Measurements from ENCODE around the gene CDC5L.
"Not testable (repeated sequence)": the region's sequence is repeated elsewhere in the genome, so short reads cannot be mapped to it uniquely, and the experiment has no call there.

Gene CDC5L

DNA sequence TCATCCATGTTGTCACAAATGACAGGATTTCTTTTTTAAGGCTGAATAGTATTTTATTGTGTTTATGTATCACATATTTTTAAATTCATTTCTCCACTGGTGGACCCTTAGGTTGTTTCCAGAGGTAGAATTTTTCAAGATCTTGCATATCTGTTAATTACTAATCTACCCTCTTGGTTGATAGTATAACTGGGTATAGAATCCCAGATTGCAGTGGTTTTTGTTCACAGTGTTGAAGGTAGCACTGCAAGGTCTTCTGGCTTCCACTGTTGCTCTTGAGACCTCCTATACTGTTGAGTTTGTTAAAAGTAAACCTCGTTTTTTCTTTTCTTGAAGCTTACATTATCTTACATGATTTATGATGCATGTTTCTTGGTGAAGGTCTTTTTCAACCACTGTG, 22.9 kb downstream of the CDC5L start:
- in situ Hi-C loops (cut with HindIII; ENCODE audit: low sequenced_read_pairs): no loop called here

DNA sequence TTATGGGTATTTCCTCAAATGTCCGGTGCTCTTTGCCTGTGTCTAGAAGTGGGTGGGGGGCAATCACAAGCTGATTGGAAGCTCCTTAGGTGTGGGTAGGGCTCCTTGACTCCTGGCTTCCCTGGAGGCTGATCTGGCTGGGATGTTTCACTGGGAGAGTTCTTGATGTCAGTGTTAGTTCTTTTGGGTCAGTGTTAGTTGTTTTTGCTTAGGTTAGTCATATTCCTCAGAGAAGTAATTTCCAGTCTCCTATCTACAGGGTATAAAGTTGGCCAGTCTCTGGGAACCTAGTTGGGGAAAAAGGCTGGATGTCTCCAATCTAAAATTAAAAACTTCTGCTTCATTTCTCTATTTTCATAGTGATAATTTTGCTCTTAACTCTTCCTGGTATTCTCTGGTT, 23.6 kb downstream of the CDC5L start:
- in situ Hi-C loops (cut with HindIII; ENCODE audit: low sequenced_read_pairs): no loop called here

DNA sequence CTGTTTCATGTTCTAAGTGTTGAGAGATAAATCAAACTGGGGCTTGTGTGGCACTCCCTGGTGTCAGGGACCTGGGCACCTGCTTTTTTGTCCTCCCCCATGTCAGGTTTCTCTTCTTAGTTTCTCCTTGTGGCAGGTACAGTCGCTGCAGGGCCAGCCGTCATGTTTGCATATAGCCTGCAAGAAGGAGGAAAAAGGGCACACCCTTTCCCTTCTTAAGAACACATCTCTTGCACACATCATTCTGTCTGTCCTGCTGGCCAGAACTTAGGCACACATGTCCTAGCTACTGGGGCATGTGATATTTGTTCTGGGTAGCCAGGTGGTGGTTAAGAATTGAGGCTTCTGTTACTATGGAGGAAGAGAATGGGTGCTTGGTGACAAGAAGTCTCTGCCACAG, 27.9 kb downstream of the CDC5L start:
- in situ Hi-C loops (cut with HindIII; ENCODE audit: low sequenced_read_pairs): no loop called here

DNA sequence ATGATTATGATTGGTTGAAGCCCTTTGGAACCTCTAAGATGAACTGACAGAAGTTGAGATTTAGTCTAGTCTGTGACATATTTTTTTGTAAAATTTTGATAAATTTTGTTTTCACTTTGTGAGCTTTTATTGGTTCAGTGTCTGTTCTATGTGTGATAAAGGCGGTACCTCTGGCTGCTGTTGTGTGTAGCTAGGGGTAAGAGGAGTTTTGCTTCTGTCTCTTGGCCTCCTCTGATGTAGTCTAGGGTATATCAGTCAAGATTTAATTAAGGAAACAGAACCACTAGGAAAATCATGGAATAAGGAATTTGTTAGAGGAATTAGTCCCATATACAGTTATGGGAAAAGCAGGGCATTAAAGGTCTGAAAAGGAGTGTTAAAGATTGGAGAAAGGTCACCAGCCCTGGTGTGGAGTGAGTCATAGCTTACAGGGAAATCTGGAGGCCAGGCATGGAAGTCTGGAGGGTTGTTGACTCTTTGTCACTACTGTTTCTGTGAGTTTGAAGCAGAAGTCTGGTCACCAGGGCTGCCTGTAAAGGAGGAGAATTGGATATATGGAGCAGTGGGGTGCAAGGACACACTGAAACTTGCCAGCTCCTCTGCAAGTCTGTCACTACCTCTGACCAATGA, 28.5 kb downstream of the CDC5L start:
- in situ Hi-C loops (cut with HindIII; ENCODE audit: low sequenced_read_pairs): no loop called here

DNA sequence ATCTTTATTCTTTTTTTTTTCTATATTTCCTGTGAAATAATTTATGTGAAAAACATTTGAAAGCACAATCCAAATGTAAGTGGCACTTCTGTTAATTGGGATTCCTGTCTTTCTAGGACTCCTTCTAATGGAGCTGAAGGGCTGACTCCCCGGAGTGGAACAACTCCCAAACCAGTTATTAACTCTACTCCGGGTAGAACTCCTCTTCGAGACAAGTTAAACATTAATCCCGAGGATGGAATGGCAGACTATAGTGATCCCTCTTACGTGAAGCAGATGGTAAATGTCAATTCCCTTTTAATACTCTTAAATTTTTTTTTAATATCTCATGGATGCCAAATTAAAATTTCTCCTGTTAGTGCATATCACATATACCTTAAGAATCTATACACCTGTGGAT, 35.0 kb downstream of the CDC5L start:
- in situ Hi-C loops (cut with HindIII; ENCODE audit: low sequenced_read_pairs): no loop called here

DNA sequence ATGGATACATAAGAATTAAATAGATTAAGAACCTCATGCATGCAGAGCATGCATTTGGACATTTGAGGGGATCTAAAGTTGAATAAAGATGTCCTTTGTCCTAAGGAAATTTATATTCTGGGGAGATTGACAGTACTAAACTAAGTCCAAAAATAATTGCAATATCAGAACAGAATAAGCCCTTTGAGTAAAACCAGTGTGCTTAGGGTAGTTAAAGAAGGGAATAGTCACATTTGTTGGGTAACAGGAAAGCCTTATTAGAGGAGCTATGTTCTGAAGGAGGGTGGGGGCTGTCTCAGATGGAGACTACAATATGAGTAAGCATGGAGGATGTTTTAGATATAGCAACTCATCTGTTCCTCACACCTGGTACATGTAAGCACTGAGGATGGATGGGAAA, 35.8 kb downstream of the CDC5L start:
- in situ Hi-C loops (cut with HindIII; ENCODE audit: low sequenced_read_pairs): no loop called here

DNA sequence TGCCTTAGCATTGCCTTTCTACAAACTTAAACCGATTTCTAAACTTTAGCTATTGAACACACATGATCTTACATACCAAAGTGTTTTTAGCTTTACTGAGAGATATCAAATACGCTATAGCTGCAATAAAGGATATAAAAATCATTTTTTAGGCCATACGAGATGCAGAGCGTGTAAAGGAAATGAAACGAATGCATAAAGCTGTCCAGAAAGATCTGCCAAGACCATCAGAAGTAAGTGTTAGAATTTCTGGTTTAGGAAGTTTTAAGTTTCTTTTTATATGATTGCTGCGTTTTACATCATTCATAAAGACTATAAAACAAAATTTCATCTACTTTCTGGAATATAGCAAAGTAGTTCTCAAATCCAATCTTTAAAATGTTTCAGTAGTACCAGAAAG, 38.4 kb downstream of the CDC5L start:
- in situ Hi-C loops (cut with HindIII; ENCODE audit: low sequenced_read_pairs): no loop called here

DNA sequence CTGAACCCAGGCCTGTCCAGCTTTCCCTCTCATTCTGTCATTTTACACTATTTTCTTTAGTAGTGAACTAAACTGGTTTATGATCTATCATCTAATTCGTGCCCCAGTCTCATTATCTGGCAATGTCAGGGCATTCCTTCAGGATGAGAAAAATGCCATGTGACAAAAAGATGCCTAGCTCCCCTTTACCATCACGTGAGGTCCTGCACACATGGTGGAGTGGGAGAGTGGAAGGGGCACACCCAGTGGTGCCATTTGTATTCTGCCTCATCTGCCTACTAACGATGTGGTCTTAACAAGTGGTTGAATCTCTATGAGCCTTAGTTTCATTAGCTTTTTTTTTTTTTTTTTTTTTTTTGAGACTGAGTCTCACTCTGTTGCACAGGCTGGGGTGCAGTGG, 41.2 kb downstream of the CDC5L start:
- in situ Hi-C loops (cut with HindIII; ENCODE audit: low sequenced_read_pairs): no loop called here

DNA sequence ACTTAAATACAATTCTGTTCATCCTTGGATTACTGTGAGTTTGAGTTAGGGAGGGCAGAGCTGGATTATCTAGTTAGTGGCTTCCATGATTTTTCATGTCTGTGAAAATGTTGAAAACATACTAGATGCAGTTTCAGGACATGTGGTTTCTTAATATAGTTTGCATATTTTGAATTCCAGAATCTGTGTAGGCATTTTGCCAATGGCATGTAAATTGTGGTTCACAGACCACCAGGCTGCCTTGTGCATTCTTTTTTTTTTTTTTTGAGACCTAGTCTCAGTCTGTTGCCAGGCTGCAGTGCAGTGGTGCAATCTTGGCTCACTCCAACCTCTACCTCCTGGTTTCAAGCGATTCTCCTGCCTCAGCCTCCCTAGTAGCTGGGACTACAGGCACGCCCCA, 42.8 kb downstream of the CDC5L start:
- in situ Hi-C loops (cut with HindIII; ENCODE audit: low sequenced_read_pairs): no loop called here

DNA sequence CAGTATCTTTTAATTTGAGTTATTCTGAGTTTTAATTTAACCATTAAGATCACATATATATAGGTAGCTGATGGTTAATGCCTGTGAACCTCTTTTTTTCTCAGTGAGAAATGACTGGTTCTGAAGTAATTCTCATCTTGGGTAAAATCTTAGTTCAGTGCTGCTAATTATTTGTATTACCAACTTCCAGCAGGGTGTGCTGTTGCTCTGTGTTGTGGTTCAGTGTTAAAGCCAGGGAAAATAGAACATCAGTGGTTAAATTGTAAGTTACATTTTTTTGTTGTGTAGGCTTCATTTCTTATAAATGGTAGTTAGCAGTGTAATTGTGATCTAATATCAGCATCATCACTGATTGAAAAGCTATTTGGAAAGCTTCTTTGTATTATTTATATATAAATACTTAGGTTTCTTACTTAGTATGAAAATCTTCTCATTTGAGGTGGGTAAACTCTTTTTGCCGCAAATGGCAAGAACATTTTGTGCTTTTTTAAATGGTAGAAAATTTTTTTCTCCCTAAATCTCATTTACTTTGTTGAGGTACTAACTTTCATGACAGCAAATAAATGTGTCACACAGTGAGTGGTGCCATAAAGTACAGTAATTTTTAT, 43.7 kb downstream of the CDC5L start:
- in situ Hi-C loops (cut with HindIII; ENCODE audit: low sequenced_read_pairs): no loop called here

DNA sequence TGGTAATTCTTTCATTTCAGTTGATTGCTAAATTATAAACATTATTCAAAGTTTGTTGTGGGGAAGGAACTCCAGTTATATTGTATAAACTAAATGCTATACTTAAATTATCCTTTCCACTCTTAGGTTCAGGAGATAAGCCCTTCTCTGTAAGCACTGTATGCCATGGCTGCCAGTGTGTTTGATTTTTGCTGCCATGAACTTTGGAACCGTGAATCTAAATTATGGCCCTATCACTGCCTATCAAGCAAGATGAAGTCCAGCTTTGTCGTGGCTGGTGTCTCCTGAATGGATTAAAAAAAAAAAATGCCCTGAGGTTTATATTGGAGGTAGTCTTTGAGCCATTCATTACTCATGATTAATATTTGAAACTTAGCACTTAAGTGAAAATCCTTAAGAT, 44.7 kb downstream of the CDC5L start:
- in situ Hi-C loops (cut with HindIII; ENCODE audit: low sequenced_read_pairs): no loop called here

DNA sequence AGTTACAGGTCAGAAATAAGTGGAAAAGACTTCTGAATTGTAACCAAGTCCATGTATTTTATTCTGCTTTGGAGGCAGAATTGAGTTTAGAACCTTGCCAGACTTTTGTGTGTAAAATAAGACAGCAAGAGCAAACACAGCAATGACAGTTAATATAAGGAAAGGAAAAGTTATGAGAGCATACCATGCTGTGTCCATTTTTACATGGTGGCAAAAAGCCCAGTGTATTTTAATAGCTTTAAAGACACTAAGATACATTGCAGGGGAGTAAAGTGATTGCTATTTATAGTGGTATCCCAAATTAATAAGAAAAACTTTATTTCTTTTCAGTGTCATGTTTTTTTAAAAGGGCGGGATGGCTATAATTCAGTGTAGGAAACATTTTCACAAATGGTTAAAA, 45.2 kb downstream of the CDC5L start:
- in situ Hi-C loops (cut with HindIII; ENCODE audit: low sequenced_read_pairs): no loop called here

DNA sequence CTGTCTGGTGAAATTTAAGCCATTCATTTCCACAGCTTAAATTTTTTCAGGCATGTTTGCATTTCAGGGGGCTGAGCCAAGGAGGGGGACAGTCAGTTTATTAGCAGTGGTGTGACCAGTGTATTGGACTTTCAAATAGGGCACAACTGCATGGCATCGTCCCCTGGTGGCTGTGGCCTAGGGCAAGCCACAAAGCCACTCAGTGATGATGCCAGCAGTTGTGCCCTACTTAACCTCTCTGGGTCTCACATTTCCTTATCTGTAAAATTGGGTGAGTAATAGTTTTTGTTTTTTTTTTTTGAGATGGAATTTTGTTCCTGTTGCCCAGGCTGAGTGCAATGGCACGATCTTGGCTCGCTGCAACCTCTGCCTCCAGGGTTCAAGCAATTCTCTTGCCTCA, 48.0 kb downstream of the CDC5L start:
- in situ Hi-C loops (cut with HindIII; ENCODE audit: low sequenced_read_pairs): no loop called here

DNA sequence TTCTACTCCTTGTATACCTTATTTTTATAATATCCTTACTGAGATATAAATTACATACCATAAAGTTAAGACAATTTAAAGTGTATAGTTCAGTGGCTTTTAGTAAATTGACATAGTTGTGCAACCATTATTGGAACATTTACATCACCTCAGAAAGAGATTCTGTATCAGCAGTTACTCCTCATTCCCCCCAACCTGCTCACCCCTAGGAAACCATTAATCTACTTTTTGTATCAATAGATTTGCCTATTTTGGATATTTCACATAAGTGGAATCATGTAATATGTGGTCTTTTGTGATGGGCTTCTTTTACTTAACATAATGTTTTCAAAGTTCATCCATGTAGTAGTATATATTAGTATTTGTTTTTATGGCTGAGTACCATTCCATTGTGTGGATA, 51.3 kb downstream of the CDC5L start:
- in situ Hi-C loops (cut with HindIII; ENCODE audit: low sequenced_read_pairs): no loop called here

DNA sequence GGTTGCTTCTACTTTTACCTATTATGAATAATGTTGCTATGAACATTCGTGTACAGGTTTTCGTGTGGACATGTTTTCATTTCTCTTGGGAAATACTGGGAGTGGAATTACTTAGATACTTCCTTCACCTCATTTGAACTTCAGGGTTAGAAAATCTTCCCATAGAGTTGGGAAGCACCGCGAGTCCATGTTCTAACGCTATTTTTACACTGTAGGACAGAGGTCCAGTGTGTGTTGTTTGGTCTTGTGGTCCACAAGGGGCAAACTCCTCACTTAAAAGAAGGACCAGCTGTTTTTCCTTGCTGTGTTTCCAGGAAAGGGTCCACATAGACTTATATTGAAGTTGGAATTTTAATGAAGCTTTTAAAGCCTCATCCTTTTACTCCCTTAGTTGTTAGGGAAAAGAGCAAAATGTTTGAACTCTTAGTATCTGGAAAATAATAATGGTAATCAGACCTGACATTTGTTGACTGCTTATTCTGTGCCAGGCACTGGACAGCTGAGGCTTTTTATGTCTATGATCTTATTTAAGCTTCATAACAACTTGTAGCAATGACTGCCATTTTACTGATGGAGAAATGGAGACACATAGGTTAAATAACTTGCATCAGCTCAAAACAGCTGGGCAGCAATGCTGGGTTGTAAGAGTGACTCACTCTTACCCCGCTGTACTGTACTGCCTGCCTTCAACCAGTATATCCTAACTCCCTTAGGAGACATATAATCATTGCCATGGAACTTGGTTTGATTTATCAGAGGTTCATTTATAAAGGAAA, 52.0 kb downstream of the CDC5L start:
- in situ Hi-C loops (cut with HindIII; ENCODE audit: low sequenced_read_pairs): no loop called here

DNA sequence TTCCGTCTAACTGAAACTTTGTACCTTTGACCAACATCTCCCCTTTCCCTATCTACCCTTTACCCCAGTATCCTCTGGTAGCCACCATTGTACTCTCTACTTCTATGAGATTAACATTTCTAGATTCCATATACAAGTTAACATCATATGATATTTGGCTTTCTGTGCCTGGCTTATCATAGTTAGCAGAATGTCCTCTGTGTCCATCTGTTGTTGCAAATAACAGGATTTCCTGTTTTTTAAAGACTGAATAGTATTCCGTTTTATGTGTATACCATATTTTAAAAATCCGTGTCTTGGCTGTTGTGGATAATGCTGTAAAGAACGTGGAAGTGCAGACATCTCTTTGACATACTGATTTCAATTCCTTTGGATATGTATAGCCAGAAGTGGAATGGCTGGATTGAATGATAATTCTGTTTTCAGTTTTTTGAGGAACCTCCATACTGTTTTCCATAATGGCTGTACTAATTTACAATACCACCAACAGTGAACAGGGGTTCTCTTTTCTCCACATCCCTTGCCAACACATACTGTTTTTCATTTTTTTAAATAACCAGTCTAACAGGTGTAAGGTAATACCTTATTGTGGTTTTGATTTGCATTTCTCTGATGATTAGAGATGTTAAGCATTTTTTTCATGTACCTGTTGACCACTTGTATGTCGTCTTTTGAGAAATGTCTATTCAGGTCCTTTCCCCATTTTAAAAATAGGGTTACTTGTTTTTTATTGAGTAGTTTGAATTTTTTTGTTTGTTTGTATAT, 53.8 kb downstream of the CDC5L start:
- in situ Hi-C loops (cut with HindIII; ENCODE audit: low sequenced_read_pairs): no loop called here

DNA sequence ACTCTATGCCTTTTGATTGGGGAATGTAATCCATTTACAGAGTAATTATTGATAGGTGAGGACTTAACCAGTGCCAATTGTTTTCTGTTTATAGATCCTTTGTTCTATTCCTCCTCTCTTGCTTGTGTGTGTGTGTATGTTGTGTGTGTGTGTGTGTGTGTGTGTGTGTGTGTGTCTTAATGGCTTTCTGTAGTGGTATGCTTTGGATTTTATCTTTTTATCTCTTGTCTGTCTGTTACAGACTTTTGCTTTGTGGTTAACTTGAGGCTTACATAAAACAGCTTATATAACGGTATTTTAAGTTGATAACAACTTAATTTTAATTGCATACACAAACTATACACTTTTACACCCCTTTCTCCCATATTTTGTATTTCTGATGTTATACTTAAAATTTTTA, 54.7 kb downstream of the CDC5L start:
- in situ Hi-C loops (cut with HindIII; ENCODE audit: low sequenced_read_pairs): no loop called here

DNA sequence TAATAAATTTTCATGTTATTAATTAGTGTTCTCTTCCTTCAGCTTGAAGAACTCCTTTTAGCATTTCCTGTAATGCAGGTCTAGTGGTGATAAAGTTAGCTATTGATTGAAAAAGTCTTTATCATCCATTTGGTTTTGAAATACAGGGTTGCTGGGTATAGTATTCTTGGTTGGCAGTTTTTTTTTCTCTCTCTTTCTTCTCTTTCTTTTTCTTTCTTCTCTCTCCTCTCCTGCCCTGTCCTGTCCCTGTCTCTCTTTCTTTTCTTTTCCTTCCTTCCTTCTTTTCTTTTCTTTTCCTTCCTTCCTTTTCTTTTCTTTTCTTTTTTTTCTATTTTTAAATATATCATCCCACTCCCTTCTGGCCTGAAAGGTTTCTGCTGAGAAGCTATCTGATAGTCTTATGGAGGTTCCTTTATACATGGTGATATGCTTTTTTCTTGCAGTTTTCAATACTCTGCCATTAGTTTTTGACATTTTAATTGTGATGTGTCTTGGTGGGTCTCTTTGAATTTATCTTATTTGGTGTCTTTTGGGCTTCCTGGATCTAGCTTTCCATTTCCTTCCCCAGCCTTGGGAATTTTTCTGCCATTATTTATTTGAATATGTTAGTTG, 55.4 kb downstream of the CDC5L start:
- in situ Hi-C loops (cut with HindIII; ENCODE audit: low sequenced_read_pairs): no loop called here

DNA sequence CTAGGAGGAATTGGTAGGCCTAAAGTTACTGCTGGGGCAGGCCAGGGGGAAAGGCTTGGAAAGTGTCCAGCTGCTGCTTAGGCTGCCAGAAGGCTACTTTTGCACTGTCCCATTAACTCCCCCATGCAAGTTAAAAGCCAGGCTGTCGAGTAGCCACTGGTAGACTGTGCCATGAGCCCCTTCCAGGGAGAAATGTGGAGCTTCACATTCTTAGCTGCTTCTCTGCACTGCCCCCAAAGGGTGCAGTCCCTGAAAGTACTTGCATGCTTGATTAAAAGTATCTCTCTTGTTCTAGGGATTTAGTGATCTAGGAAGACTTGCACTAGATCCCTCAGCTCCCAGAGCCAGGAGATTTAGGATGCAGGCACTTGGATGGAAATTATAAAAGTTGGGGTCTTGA, 57.3 kb downstream of the CDC5L start:
- in situ Hi-C loops (cut with HindIII; ENCODE audit: low sequenced_read_pairs): no loop called here

DNA sequence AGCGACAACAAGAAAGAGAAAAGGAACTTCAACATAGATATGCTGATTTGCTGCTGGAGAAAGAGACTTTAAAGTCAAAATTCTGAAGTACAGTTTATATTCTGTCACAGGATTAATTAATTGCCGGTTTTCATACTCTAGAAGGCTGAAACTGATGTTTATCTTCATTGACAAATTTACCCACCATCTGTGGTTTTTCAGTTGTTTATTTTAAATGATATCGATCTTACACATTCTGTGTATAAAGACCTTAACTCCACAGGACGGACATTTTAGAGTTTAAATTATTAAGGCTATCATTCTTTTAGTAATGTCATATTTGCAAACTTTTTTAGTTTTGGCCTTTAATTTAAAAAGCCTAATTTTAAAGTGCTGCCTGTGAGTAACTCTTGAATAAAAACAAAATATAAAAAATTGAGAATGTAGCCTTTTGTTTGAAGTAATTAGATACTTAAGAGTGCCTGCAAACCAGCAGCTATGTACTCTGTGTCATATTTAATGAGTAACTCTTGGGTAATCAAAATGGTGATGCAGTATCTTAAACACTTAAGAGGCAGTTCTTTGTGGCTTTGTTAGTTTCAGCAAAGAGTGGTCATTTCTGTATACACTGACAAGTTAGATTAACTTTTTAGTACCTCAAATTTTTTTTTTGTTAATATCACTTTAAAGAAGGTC, 59.3 kb downstream of the CDC5L start:
- in situ Hi-C loops (cut with HindIII; ENCODE audit: low sequenced_read_pairs): no loop called here

DNA sequence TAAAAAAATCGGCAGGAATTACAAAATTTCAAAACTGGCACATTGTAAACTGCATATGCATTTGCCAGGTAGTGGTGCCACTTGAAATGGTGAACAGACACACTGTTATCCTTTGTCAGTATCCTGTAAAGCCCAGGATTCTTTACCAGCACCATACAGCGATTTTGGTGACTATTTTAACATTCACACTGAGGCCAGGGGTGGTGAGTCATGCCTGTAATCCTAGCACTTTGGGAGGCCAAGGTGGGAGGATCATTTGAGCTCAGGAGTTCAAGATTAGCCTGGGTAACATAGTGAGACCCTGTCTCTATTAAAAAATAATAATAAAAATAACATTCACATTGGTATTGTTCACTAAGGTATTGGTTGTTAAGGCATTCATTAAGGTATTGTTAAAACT, 61.7 kb downstream of the CDC5L start:
- in situ Hi-C loops (cut with HindIII; ENCODE audit: low sequenced_read_pairs): not testable (repeated sequence)

Measured in DLD1 (cell line).